Neuronal stem cell (in vitro differentiated cells): ENCODE results near the gene MS4A14.

Source experiments
- DNase-seq: peaks from one replicate; pipeline ENCODE4 v3.0.0-alpha.2; 2013; ENCODE audit warnings: low spot score
- H2AFZ ChIP-seq: one replicate; pipeline ENCODE4 v1.6.1; 2013; ENCODE audit warnings: mild to moderate bottlenecking, low read length, inconsistent platforms
- H2AK5ac ChIP-seq: 2 replicates; pipeline ENCODE4 v1.6.1; 2013; ENCODE audit warnings: low read depth, mild to moderate bottlenecking, inconsistent platforms, low read length, moderate library complexity, mixed read lengths
- H2BK120ac ChIP-seq: 2 replicates; pipeline ENCODE4 v1.6.1; 2013; ENCODE audit warnings: low read depth, mild to moderate bottlenecking, inconsistent platforms, low read length, moderate library complexity, mixed read lengths
- H2BK12ac ChIP-seq: one replicate; pipeline ENCODE4 v1.6.1; 2013; ENCODE audit warnings: low read length, inconsistent platforms
- H2BK15ac ChIP-seq: 2 replicates; pipeline ENCODE4 v1.6.1; 2013; ENCODE audit warnings: mild to moderate bottlenecking, low read length, inconsistent platforms, mixed read lengths
- H2BK5ac ChIP-seq: one replicate; pipeline ENCODE4 v1.6.1; 2013; ENCODE audit warnings: inconsistent platforms, mild to moderate bottlenecking, low read length, moderate library complexity
- H3K14ac ChIP-seq: one replicate; pipeline ENCODE4 v1.6.1; 2013; ENCODE audit warnings: low read length, inconsistent platforms
- H3K18ac ChIP-seq: 2 replicates; pipeline ENCODE4 v1.6.1; 2013; ENCODE audit warnings: low read length, inconsistent platforms
- H3K23ac ChIP-seq: 2 replicates; pipeline ENCODE4 v1.6.1; 2013; ENCODE audit warnings: low read depth, mild to moderate bottlenecking, mixed read lengths, low read length, inconsistent platforms; ENCODE audit not compliant: poor library complexity
- H3K27ac ChIP-seq: replicated peaks from 3 replicates; pipeline ENCODE4 v1.5.1; 2013; ENCODE audit warnings: low read length, inconsistent platforms
- H3K27me3 ChIP-seq, 3 experiments: 2 replicates each; pipeline ENCODE4 v1.6.1; 2013; ENCODE audit warnings: low read length in 3 of 3, mild to moderate bottlenecking in 2 of 3, inconsistent platforms in 1 of 3, low read depth in 1 of 3, mixed read lengths in 1 of 3, moderate library complexity in 1 of 3; ENCODE audit not compliant: control insufficient read depth in 3 of 3, insufficient read depth in 3 of 3
- H3K36me3 ChIP-seq, 2 donors: replicated peaks in 1 of 2; 2 replicates each; pipeline ENCODE4 v1.6.1; 2013; ENCODE audit warnings: low read length in 2 of 2; ENCODE audit not compliant: control insufficient read depth in 2 of 2, insufficient read depth in 2 of 2
- H3K4ac ChIP-seq: 2 replicates; pipeline ENCODE4 v1.6.1; 2013; ENCODE audit warnings: inconsistent platforms, mild to moderate bottlenecking, low read length, moderate library complexity
- H3K4me1 ChIP-seq, 2 donors: 1 replicate in 1 of 2; 2 replicates in 1 of 2; pipeline ENCODE4 v1.6.1; 2013; ENCODE audit warnings: low read length in 2 of 2, low read depth in 1 of 2; ENCODE audit not compliant: control insufficient read depth in 2 of 2, insufficient read depth in 1 of 2
- H3K4me2 ChIP-seq: one replicate; pipeline ENCODE4 v1.6.1; 2013; ENCODE audit warnings: mild to moderate bottlenecking, low read length, inconsistent platforms; ENCODE audit not compliant: insufficient read depth, poor library complexity, severe bottlenecking
- H3K4me3 ChIP-seq, 2 donors: 2 replicates each; pipeline ENCODE4 v1.5.1; 2013; ENCODE audit warnings: low read length in 2 of 2, mild to moderate bottlenecking in 2 of 2, inconsistent platforms in 1 of 2, moderate library complexity in 1 of 2
- H3K79me1 ChIP-seq: one replicate; pipeline ENCODE4 v1.6.1; 2013; ENCODE audit warnings: low read depth, mild to moderate bottlenecking, inconsistent platforms, low read length, moderate library complexity
- H3K9ac ChIP-seq: one replicate; pipeline ENCODE4 v1.6.1; 2013; ENCODE audit warnings: mild to moderate bottlenecking, low read depth, low read length, inconsistent platforms; ENCODE audit not compliant: poor library complexity
- H3K9me3 ChIP-seq, 2 donors: replicated peaks in 1 of 2; 2 replicates each; pipeline versions ENCODE3 to v1.6.1; 2013; ENCODE audit warnings: low read length in 2 of 2, mild to moderate bottlenecking in 2 of 2, inconsistent platforms in 1 of 2, low read depth in 1 of 2, mixed read lengths in 1 of 2, moderate library complexity in 1 of 2; ENCODE audit not compliant: control insufficient read depth in 2 of 2, insufficient read depth in 1 of 2
- H4K8ac ChIP-seq: one replicate; pipeline ENCODE4 v1.6.1; 2013; ENCODE audit warnings: low read depth, mild to moderate bottlenecking, inconsistent platforms, low read length, moderate library complexity
- H4K91ac ChIP-seq: one replicate; pipeline ENCODE4 v1.6.1; 2013; ENCODE audit warnings: low read length, low read depth, mild to moderate bottlenecking, inconsistent platforms; ENCODE audit not compliant: poor library complexity
- WGBS, 2 donors: extraction: QIAGEN DNeasy Blood & Tissue Kit; methylation state at CpG; one replicate each; pipeline ENCODE4 v1.1.7; 2013; ENCODE audit warnings: missing lambda C conversion rate in 2 of 2, mixed read lengths in 1 of 2; ENCODE audit not compliant: insufficient read length in 2 of 2, insufficient replicate concordance in 1 of 2; ENCODE audit errors: extremely low coverage in 2 of 2; 5-methylcytosine and 5-hydroxymethylcytosine counted together

MS4A14 gene

GRCh38 chr11:60455531-60456042, 59.3 kb downstream of the MS4A14 start, which contains the start of gene MS4A1:
Gene MS4A1 (plus strand): TSS chr11:60455847. CDS start chr11:60462375, 6,528 bp downstream.
- H2BK120ac ChIP-seq, result no peak within 1 kb of the TSS
- no peaks in the 10 kb centered on the region for H3K27me3 ChIP-seq
- no peak within 1 kb of the TSS for H3K23ac ChIP-seq
- H3K14ac ChIP-seq, result no peak within 1 kb of the TSS
- no peak within 1 kb of the TSS for H2BK15ac ChIP-seq
- no peak within 1 kb of the TSS for H3K4ac ChIP-seq
- no peak within 1 kb of the TSS for H3K4me3 ChIP-seq
- no peaks in the 10 kb centered on the region for H3K36me3 ChIP-seq
- no peak within 1 kb of the TSS for H2BK5ac ChIP-seq
- DNase-seq, result no peak
- H2BK12ac ChIP-seq, result no peak within 1 kb of the TSS
- H2AK5ac ChIP-seq, result no peak within 1 kb of the TSS
- no peak within 1 kb of the TSS for H3K4me2 ChIP-seq
- H3K9me3 ChIP-seq, result no peaks in the 10 kb centered on the region
- H4K91ac ChIP-seq, result no peak within 1 kb of the TSS
- H3K27ac ChIP-seq, result no peak within 1 kb of the TSS
- H3K9ac ChIP-seq, result no peak within 1 kb of the TSS
- H3K79me1 ChIP-seq, result no peaks in the 10 kb centered on the region
- no peak within 1 kb of the TSS for H4K8ac ChIP-seq
- H3K4me1 ChIP-seq, result no peaks in the 10 kb centered on the region
- no peak within 1 kb of the TSS for H3K18ac ChIP-seq
- no peak within 1 kb of the TSS for H2AFZ ChIP-seq
- no CpG with 5 or more reads among the region's 4 CpGs for WGBS, 2 donors

GRCh38 chr11:60457576-60457975, 61.3 kb downstream of the MS4A14 start:
- H2BK120ac ChIP-seq, result no peak overlapping the region
- no peak overlapping the region for H2AK5ac ChIP-seq
- no peak overlapping the region for H3K14ac ChIP-seq
- H3K27me3 ChIP-seq, result no peaks in the 10 kb centered on the region
- no peak overlapping the region for H3K4me3 ChIP-seq
- no peaks in the 10 kb centered on the region for H3K9me3 ChIP-seq
- no peak overlapping the region for H2BK12ac ChIP-seq
- no peak overlapping the region for H2AFZ ChIP-seq
- no peak overlapping the region for H3K9ac ChIP-seq
- H4K8ac ChIP-seq, result no peak overlapping the region
- H3K36me3 ChIP-seq, result no peaks in the 10 kb centered on the region
- no peak overlapping the region for H3K4me2 ChIP-seq
- H3K4me1 ChIP-seq, result no peaks in the 10 kb centered on the region
- no peak overlapping the region for H3K27ac ChIP-seq
- no peak overlapping the region for H4K91ac ChIP-seq
- no peak overlapping the region for H3K23ac ChIP-seq
- no peak for DNase-seq
- WGBS, 2 donors, result no CpG with 5 or more reads among the region's 3 CpGs
- H3K4ac ChIP-seq, result no peak overlapping the region
- H2BK5ac ChIP-seq, result no peak overlapping the region
- no peak overlapping the region for H2BK15ac ChIP-seq
- no peak overlapping the region for H3K18ac ChIP-seq
- no peaks in the 10 kb centered on the region for H3K79me1 ChIP-seq

GRCh38 chr11:60459345-60459744, 63.1 kb downstream of the MS4A14 start:
- Histone ChIP-seq H3K4me3 (no peak overlapping the region), H2BK120ac (no peak overlapping the region), H3K4ac (no peak overlapping the region), H3K14ac (no peak overlapping the region), H3K4me1 (no peaks in the 10 kb centered on the region), H3K27ac (no peak overlapping the region), H3K4me2 (no peak overlapping the region), H3K18ac (no peak overlapping the region), H2BK5ac (no peak overlapping the region), H3K9ac (no peak overlapping the region), H3K9me3 (no peaks in the 10 kb centered on the region), H3K79me1 (no peaks in the 10 kb centered on the region), H2BK15ac (no peak overlapping the region), H4K91ac (no peak overlapping the region), H3K23ac (no peak overlapping the region), H3K27me3 (no peaks in the 10 kb centered on the region), H4K8ac (no peak overlapping the region), H3K36me3 (no peaks in the 10 kb centered on the region), H2BK12ac (no peak overlapping the region), H2AFZ (no peak overlapping the region), H2AK5ac (no peak overlapping the region)
- WGBS, 2 donors, result no CpG with 5 or more reads among the region's 1 CpG
- DNase-seq, result no peak
